PFSK-1 (cell line): ENCODE results near the gene OR56A5.

ENCODE experiments used
- FOXP2 ChIP-seq: optimal IDR thresholded peaks from 2 replicates; pipeline ENCODE3; 2011; ENCODE audit warnings: borderline replicate concordance, control low read depth, inconsistent platforms; ENCODE audit not compliant: insufficient read depth; ENCODE audit errors: extremely low read length, extremely low read depth
- POLR2AphosphoS5 ChIP-seq: IDR thresholded peaks from 2 replicates; pipeline ENCODE4 v1.6.1; 2012; ENCODE audit warnings: low read depth, mild to moderate bottlenecking, control low read depth, low read length, moderate library complexity
- SIN3A ChIP-seq: IDR thresholded peaks from 2 replicates; pipeline ENCODE4 v1.6.1; 2012; ENCODE audit warnings: mild to moderate bottlenecking, low read length, moderate library complexity, borderline replicate concordance; ENCODE audit not compliant: insufficient read depth
- TAF1 ChIP-seq: IDR thresholded peaks from 2 replicates; pipeline ENCODE4 v1.6.1; 2012; ENCODE audit warnings: low read length, control low read depth, borderline replicate concordance; ENCODE audit not compliant: insufficient read depth
- TF ChIP-seq, protein P1 (sequence below), 2 experiments: IDR thresholded peaks; 2 replicates each; pipeline versions ENCODE4 v1.6.1 to v1.8.0; 2011 to 2012; ENCODE audit warnings: low read depth in 2 of 2, low read length in 2 of 2, control low read depth in 1 of 2, inconsistent platforms in 1 of 2, mild to moderate bottlenecking in 1 of 2, moderate library complexity in 1 of 2; ENCODE audit not compliant: insufficient read depth in 1 of 2

OR56A5 gene

DNA sequence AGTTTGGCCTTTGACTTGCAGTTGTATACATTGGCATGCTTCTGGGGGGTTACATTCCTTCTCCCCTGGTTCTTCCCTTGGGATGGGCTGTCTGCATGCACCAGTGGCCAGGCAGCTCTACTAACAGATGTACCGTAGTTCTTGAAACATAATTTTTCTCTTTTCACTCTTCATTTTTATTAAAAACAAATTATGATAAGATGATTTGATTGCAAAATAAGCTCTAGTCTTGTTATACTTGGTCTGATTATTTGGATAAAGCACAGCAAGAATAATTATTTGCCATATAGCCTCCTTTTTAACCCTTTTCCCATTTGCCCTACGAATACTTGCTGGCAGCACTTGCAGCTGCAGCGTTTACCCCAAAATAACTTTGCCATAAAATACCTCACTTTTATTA is 12.7 kb downstream of the OR56A5 start:
- TF ChIP-seq TAF1 (no peak), POLR2AphosphoS5 (no peak), FOXP2 (no peak), SIN3A (no peak)
- TF ChIP-seq, protein P1, sequence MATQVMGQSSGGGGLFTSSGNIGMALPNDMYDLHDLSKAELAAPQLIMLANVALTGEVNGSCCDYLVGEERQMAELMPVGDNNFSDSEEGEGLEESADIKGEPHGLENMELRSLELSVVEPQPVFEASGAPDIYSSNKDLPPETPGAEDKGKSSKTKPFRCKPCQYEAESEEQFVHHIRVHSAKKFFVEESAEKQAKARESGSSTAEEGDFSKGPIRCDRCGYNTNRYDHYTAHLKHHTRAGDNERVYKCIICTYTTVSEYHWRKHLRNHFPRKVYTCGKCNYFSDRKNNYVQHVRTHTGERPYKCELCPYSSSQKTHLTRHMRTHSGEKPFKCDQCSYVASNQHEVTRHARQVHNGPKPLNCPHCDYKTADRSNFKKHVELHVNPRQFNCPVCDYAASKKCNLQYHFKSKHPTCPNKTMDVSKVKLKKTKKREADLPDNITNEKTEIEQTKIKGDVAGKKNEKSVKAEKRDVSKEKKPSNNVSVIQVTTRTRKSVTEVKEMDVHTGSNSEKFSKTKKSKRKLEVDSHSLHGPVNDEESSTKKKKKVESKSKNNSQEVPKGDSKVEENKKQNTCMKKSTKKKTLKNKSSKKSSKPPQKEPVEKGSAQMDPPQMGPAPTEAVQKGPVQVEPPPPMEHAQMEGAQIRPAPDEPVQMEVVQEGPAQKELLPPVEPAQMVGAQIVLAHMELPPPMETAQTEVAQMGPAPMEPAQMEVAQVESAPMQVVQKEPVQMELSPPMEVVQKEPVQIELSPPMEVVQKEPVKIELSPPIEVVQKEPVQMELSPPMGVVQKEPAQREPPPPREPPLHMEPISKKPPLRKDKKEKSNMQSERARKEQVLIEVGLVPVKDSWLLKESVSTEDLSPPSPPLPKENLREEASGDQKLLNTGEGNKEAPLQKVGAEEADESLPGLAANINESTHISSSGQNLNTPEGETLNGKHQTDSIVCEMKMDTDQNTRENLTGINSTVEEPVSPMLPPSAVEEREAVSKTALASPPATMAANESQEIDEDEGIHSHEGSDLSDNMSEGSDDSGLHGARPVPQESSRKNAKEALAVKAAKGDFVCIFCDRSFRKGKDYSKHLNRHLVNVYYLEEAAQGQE (IDR thresholded peaks at IDR 0.05; ENCODE audit: insufficient read depth in 1 of 2, low read depth in 2 of 2, low read length in 2 of 2), result no peak

DNA sequence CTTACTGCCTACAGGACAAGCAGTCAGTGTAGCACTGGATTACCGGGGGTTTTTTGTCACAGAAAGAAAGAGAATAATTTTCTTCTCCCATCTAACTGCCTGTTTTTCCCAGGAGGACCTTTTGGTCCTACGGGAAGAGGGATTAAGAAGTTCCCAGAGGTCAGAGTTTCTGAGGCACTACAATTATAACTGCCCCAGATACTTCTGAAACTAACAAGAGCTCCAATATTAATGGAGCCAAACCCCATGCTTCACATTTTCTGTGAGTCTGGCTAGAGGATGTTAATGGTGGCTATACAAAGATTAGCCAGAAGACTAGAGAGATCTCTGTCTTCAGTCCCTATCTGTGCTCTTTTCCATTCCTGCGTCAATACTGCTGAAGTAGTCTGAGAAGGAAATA is 26.3 kb downstream of the OR56A5 start, which contains the start of gene OR56A3:
Gene OR56A3 (plus strand): TSS at position 301 of the 400 bp plus-strand sequence. CDS start 5,096 bp downstream, outside the sequence.
- TF ChIP-seq, protein P1 (IDR thresholded peaks at IDR 0.05; ENCODE audit: insufficient read depth in 1 of 2, low read depth in 2 of 2, low read length in 2 of 2), result no peak
- TF ChIP-seq TAF1, result no peak
- TF ChIP-seq POLR2AphosphoS5, result no peak
- TF ChIP-seq SIN3A, result no peak
- TF ChIP-seq FOXP2, result no peak

DNA sequence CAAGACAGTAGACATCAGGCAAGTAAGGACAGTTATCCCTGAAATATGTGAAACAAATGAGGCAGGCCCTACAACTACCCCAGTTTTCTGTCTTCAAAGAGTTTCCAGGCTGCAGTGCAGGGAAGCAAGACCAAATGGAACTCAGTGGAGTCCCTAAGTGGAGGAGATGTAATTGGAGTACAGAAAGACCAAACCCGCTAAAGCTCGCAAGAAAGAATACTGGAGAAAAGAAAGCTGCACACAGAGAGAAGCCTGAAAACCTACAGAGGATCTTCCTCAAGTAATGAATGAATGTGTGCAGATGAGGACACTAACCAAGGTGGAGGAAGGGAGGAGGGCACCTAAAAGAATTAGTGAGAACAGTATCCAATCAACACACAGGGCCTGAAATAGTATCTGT is 27.5 kb downstream of the OR56A5 start:
- TF ChIP-seq FOXP2 (no peak), TAF1 (no peak), POLR2AphosphoS5 (no peak), SIN3A (no peak)
- TF ChIP-seq, protein P1 (IDR thresholded peaks at IDR 0.05; ENCODE audit: insufficient read depth in 1 of 2, low read depth in 2 of 2, low read length in 2 of 2), result no peak

DNA sequence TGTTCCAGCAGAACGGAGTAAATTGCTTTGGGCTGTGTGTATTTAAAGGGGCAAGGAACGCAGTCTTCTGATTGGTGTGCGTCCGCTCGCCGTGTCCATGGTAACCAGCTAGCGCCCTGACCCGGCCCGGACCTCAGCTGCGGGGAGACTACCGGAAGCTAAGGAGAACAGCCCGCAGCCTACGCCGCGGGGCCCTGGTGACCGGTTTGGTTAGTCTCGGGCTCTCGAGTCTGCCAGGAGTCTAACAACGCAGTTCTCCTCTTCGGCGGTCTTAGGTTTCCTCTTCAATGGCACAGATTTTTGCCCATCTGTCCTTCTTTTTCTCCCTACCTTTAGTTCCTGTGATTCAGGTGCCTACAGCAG is 29.7 kb downstream of the OR56A5 start:
- TF ChIP-seq TAF1, result no peak
- TF ChIP-seq, protein P1 (IDR thresholded peaks at IDR 0.05; ENCODE audit: insufficient read depth in 1 of 2, low read depth in 2 of 2, low read length in 2 of 2), result no peak
- no peak for TF ChIP-seq FOXP2
- TF ChIP-seq SIN3A, result no peak
- TF ChIP-seq POLR2AphosphoS5, result no peak
